ENCODE data around the gene ZNF273. TPM values are rescaled to one million over a fixed set of nuclear protein-coding genes. Genes with fewer than 3 reads are reported as not detected.
"Not testable (repeated sequence)": the region's sequence is repeated elsewhere in the genome, so short reads cannot be mapped to it uniquely, and the experiment has no call there.

The ZNF273 gene
- polyA plus RNA-seq, 1 donor (not counting 4 experiments of a cell fraction or from before 2014, with no cell fraction given): 4.7 TPM

GRCh38 chr7:64892666-64893309 is 10.3 kb upstream of the ZNF273 start:
- Histone ChIP-seq H3K4me1 (ENCODE audit: control insufficient read depth, extremely low read depth, insufficient read depth, low read length) (peaks cover 12% of the 10 kb centered on the region), H3K79me2 (ENCODE audit: control insufficient read depth, insufficient read depth, low read length) (no peaks in the 10 kb centered on the region), H3K9me1 (ENCODE audit: control insufficient read depth, extremely low read depth, insufficient read depth, low read length) (no peaks in the 10 kb centered on the region), H2AFZ (ENCODE audit: control insufficient read depth, low read length) (no peak overlapping the region), H3K36me3 (ENCODE audit: control insufficient read depth in 2 of 2, extremely low read depth in 1 of 2, insufficient read depth in 2 of 2, low read length in 2 of 2) (no peaks in the 10 kb centered on the region), H3K27ac (ENCODE audit: control insufficient read depth, insufficient read depth, low read length) (no peak overlapping the region), H3K9ac (ENCODE audit: control insufficient read depth, extremely low read depth, insufficient read depth, low read length) (no peak overlapping the region), H3K4me3 (ENCODE audit: control insufficient read depth in 2 of 3, extremely low read depth in 1 of 3, insufficient read depth in 2 of 3, low read depth in 1 of 3, low read length in 3 of 3) (no peak overlapping the region), H3K9me3 (ENCODE audit: control insufficient read depth, low read depth, low read length) (no peaks in the 10 kb centered on the region), H3K4me2 (ENCODE audit: control insufficient read depth, extremely low read depth, insufficient read depth, low read depth, low read length) (no peak overlapping the region), H4K20me1 (ENCODE audit: control insufficient read depth, extremely low read depth, insufficient read depth, low read length) (no peaks in the 10 kb centered on the region), H3K27me3 (ENCODE audit: control insufficient read depth, extremely low read depth, insufficient read depth, low read length) (no peaks in the 10 kb centered on the region)
- DNase-seq (ENCODE audit: low read depth, low spot score) (no peak), FAIRE-seq (no peak)
- dilution Hi-C loops (cut with MboI; ENCODE audit: extremely low pct_ligation_motif_present, low sequenced_read_pairs): no loop called here
- no peak for TF ChIP-seq EZH2 (IDR thresholded peaks at IDR 0.05; ENCODE audit: low read length)
- TF ChIP-seq, protein P1, sequence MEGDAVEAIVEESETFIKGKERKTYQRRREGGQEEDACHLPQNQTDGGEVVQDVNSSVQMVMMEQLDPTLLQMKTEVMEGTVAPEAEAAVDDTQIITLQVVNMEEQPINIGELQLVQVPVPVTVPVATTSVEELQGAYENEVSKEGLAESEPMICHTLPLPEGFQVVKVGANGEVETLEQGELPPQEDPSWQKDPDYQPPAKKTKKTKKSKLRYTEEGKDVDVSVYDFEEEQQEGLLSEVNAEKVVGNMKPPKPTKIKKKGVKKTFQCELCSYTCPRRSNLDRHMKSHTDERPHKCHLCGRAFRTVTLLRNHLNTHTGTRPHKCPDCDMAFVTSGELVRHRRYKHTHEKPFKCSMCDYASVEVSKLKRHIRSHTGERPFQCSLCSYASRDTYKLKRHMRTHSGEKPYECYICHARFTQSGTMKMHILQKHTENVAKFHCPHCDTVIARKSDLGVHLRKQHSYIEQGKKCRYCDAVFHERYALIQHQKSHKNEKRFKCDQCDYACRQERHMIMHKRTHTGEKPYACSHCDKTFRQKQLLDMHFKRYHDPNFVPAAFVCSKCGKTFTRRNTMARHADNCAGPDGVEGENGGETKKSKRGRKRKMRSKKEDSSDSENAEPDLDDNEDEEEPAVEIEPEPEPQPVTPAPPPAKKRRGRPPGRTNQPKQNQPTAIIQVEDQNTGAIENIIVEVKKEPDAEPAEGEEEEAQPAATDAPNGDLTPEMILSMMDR (optimal IDR thresholded peaks at IDR 0.05 in 1 of 3, IDR thresholded peaks at IDR 0.05 in 1 of 3, conservative IDR thresholded peaks at IDR 0.05 in 1 of 3; ENCODE audit: extremely low read depth in 1 of 3, insufficient read depth in 2 of 3, low read length in 3 of 3): no peak

- no peaks in the 10 kb centered on the region for H3K36me3 ChIP-seq (ENCODE audit: control insufficient read depth in 2 of 2, extremely low read depth in 1 of 2, insufficient read depth in 2 of 2, low read length in 2 of 2)
- H3K27me3 ChIP-seq (ENCODE audit: control insufficient read depth, extremely low read depth, insufficient read depth, low read length): no peaks in the 10 kb centered on the region
- H3K9me1 ChIP-seq (ENCODE audit: control insufficient read depth, extremely low read depth, insufficient read depth, low read length): no peaks in the 10 kb centered on the region
- no peaks in the 10 kb centered on the region for H3K79me2 ChIP-seq (ENCODE audit: control insufficient read depth, insufficient read depth, low read length)
- peaks cover 12% of the 10 kb centered on the region for H3K4me1 ChIP-seq (ENCODE audit: control insufficient read depth, extremely low read depth, insufficient read depth, low read length)
- no peak for FAIRE-seq
- H3K27ac ChIP-seq (ENCODE audit: control insufficient read depth, insufficient read depth, low read length): no peak overlapping the region
- no peaks in the 10 kb centered on the region for H3K9me3 ChIP-seq (ENCODE audit: control insufficient read depth, low read depth, low read length)
- no peak for DNase-seq (ENCODE audit: low read depth, low spot score)
- no peak overlapping the region for H3K9ac ChIP-seq (ENCODE audit: control insufficient read depth, extremely low read depth, insufficient read depth, low read length)
- dilution Hi-C loops (cut with MboI; ENCODE audit: extremely low pct_ligation_motif_present, low sequenced_read_pairs): no loop called here
- H2AFZ ChIP-seq (ENCODE audit: control insufficient read depth, low read length): no peak overlapping the region
- H4K20me1 ChIP-seq (ENCODE audit: control insufficient read depth, extremely low read depth, insufficient read depth, low read length): no peaks in the 10 kb centered on the region
- H3K4me3 ChIP-seq (ENCODE audit: control insufficient read depth in 2 of 3, extremely low read depth in 1 of 3, insufficient read depth in 2 of 3, low read depth in 1 of 3, low read length in 3 of 3): no peak overlapping the region
- no peak overlapping the region for H3K4me2 ChIP-seq (ENCODE audit: control insufficient read depth, extremely low read depth, insufficient read depth, low read depth, low read length)
- TF ChIP-seq, protein P1 (optimal IDR thresholded peaks at IDR 0.05 in 1 of 3, IDR thresholded peaks at IDR 0.05 in 1 of 3, conservative IDR thresholded peaks at IDR 0.05 in 1 of 3; ENCODE audit: extremely low read depth in 1 of 3, insufficient read depth in 2 of 3, low read length in 3 of 3): no peak
- no peak for TF ChIP-seq EZH2 (IDR thresholded peaks at IDR 0.05; ENCODE audit: low read length)
These were observed 9.7 kb upstream of the ZNF273 start for GRCh38 chr7:64893401-64893800.

DNA sequence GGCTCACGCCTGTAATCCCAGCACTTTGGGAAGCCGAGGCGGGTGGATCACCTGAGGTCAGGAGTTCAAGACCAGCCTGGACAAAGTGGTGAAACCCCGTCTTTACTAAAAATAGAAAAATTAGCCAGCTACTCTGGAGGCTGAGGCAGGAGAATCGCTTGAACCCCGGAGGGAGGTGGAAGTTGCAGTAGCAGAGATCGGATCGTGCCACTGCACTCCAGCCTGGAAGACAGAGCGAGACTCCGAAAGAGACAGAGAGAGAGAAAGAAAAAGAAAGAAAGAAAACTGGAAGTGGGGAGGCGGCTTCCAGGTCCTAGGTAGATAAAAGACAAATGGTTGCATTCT is 640 bp upstream of the ZNF273 start:
- DNase-seq (ENCODE audit: low read depth, low spot score); dilution Hi-C loops (cut with MboI; ENCODE audit: extremely low pct_ligation_motif_present, low sequenced_read_pairs); H3K36me3 ChIP-seq (ENCODE audit: control insufficient read depth in 2 of 2, extremely low read depth in 1 of 2, insufficient read depth in 2 of 2, low read length in 2 of 2); H4K20me1 ChIP-seq (ENCODE audit: control insufficient read depth, extremely low read depth, insufficient read depth, low read length); H3K27me3 ChIP-seq (ENCODE audit: control insufficient read depth, extremely low read depth, insufficient read depth, low read length); H3K27ac ChIP-seq (ENCODE audit: control insufficient read depth, insufficient read depth, low read length); H3K4me1 ChIP-seq (ENCODE audit: control insufficient read depth, extremely low read depth, insufficient read depth, low read length); H3K9me3 ChIP-seq (ENCODE audit: control insufficient read depth, low read depth, low read length); FAIRE-seq; H3K9me1 ChIP-seq (ENCODE audit: control insufficient read depth, extremely low read depth, insufficient read depth, low read length): not testable (repeated sequence)
- peak overlapping the region; percentile 86 for H3K4me2 ChIP-seq (ENCODE audit: control insufficient read depth, extremely low read depth, insufficient read depth, low read depth, low read length)
- peak overlapping the region; percentile 76 for H2AFZ ChIP-seq (ENCODE audit: control insufficient read depth, low read length)
- peaks cover 37% of the 10 kb centered on the region for H3K79me2 ChIP-seq (ENCODE audit: control insufficient read depth, insufficient read depth, low read length)
- peak overlapping the region; percentile 28 for H3K9ac ChIP-seq (ENCODE audit: control insufficient read depth, extremely low read depth, insufficient read depth, low read length)
- peak overlapping the region in 2 of 3 experiments; percentile 2 to 93 for H3K4me3 ChIP-seq (ENCODE audit: control insufficient read depth in 2 of 3, extremely low read depth in 1 of 3, insufficient read depth in 2 of 3, low read depth in 1 of 3, low read length in 3 of 3)
